Neural cell (in vitro differentiated cells): Measurements from ENCODE around the gene ZBTB17. TPM values are rescaled to one million over a fixed set of nuclear protein-coding genes. Genes with fewer than 3 reads are reported as not detected.

ENCODE experiments used
- H2AFZ ChIP-seq: fragments of 200-600, 300-800 bp; sonication (generic), shearing (Covaris generic); 2 replicates; pipeline ENCODE4 v1.6.0; 2014; ENCODE audit warnings: low read depth, mild to moderate bottlenecking, antibody characterized with exemption, low read length, moderate library complexity
- H3F3A ChIP-seq: fragments of 200-600 bp; shearing (Covaris generic); 2 replicates; pipeline ENCODE4 v1.6.1; 2016; ENCODE audit warnings: mild to moderate bottlenecking, moderate library complexity, mixed read lengths, antibody characterized with exemption, low read length; ENCODE audit not compliant: insufficient read depth, poor library complexity, severe bottlenecking
- H3K27ac ChIP-seq: fragments of 200-600, 300-800 bp; sonication (generic), shearing (Covaris generic); 2 replicates; pipeline ENCODE4 v1.5.1; 2014; ENCODE audit warnings: mild to moderate bottlenecking, low read length, moderate library complexity
- H3K27me3 ChIP-seq: fragments of 300-800, 200-600 bp; sonication (generic), shearing (Covaris generic); 2 replicates; pipeline ENCODE4 v1.6.0; 2014; ENCODE audit warnings: mild to moderate bottlenecking, low read depth, low read length, moderate library complexity; ENCODE audit not compliant: insufficient read depth
- H3K36me3 ChIP-seq: fragments of 300-800, 200-600 bp; sonication (generic), shearing (Covaris generic); 2 replicates; pipeline ENCODE4 v1.5.1; 2014; ENCODE audit warnings: mild to moderate bottlenecking, antibody characterized with exemption, low read length, moderate library complexity; ENCODE audit not compliant: insufficient read depth
- H3K4me2 ChIP-seq: fragments of 300-800, 200-600 bp; sonication (generic), shearing (Covaris generic); 2 replicates; pipeline ENCODE4 v1.6.0; 2014; ENCODE audit warnings: mild to moderate bottlenecking, low read length
- H3K4me3 ChIP-seq: fragments of 300-800, 200-600 bp; sonication (generic), shearing (Covaris generic); 2 replicates; pipeline ENCODE4 v1.5.1; 2014; ENCODE audit warnings: mild to moderate bottlenecking, low read length, moderate library complexity
- H3K79me2 ChIP-seq: fragments of 200-600 bp; shearing (Covaris generic); replicated peaks from 2 replicates; pipeline ENCODE4 v1.6.0; 2014; ENCODE audit warnings: mild to moderate bottlenecking, low read length, moderate library complexity; ENCODE audit not compliant: insufficient read depth
- H3K9ac ChIP-seq: fragments of 300-800, 200-600 bp; sonication (generic), shearing (Covaris generic); 2 replicates; pipeline ENCODE4 v1.6.1; 2016; ENCODE audit warnings: mild to moderate bottlenecking, low read length, mixed read lengths
- H3K9me2 ChIP-seq: fragments of 200-600 bp; shearing (Covaris generic); 2 replicates; pipeline ENCODE4 v1.6.1; 2016; ENCODE audit warnings: mild to moderate bottlenecking, low read length, mixed read lengths; ENCODE audit not compliant: insufficient read depth
- H3K9me3 ChIP-seq: fragments of 200-600, 300-800 bp; sonication (generic), shearing (Covaris generic); 2 replicates; pipeline ENCODE4 v1.6.1; 2016; ENCODE audit warnings: mild to moderate bottlenecking, mixed run types, low read length, moderate library complexity, mixed read lengths
- H4K20me1 ChIP-seq: fragments of 200-600 bp; shearing (Covaris generic); 2 replicates; pipeline ENCODE4 v1.6.1; 2016; ENCODE audit warnings: mild to moderate bottlenecking, mixed run types; ENCODE audit not compliant: insufficient read depth
- EP300 ChIP-seq: fragments of 450-650 bp; conservative IDR thresholded peaks from 2 replicates; pipeline ENCODE4 v1.6.1; 2014; ENCODE audit warnings: antibody characterized with exemption, mild to moderate bottlenecking, moderate library complexity; ENCODE audit not compliant: poor library complexity, severe bottlenecking
- EZH2 ChIP-seq: fragments of 200-600, 300-800 bp; shearing (Covaris generic), sonication (generic); IDR thresholded peaks from 2 replicates; pipeline ENCODE4 v1.6.1; 2014; ENCODE audit warnings: antibody characterized with exemption, low read length, borderline replicate concordance, mild to moderate bottlenecking; ENCODE audit not compliant: insufficient read depth, poor library complexity, severe bottlenecking
- MXI1 ChIP-seq: fragments of 450-650 bp; conservative IDR thresholded peaks from 2 replicates; pipeline ENCODE4 v1.6.1; 2014; ENCODE audit warnings: antibody characterized with exemption, mild to moderate bottlenecking; ENCODE audit not compliant: poor library complexity, severe bottlenecking
- POLR2AphosphoS5 ChIP-seq: IDR thresholded peaks from 2 replicates; pipeline ENCODE4 v1.6.1; 2012
- RAD21 ChIP-seq: fragments of 450-650 bp; conservative IDR thresholded peaks from 2 replicates; pipeline ENCODE4 v1.6.1; 2014; ENCODE audit warnings: antibody characterized with exemption, mild to moderate bottlenecking, moderate library complexity
- SMC3 ChIP-seq: fragments of 450-650 bp; conservative IDR thresholded peaks from 2 replicates; pipeline ENCODE4 v1.6.1; 2014; ENCODE audit warnings: antibody characterized with exemption, mild to moderate bottlenecking, moderate library complexity; ENCODE audit not compliant: poor library complexity
- TAF1 ChIP-seq: IDR thresholded peaks from 2 replicates; pipeline ENCODE4 v1.6.1; 2012; ENCODE audit warnings: low read depth
- polyA plus RNA-seq: library from polyadenylated mRNA; depleted of rRNA; stranded (reverse); fragments of >200 nt; gene quantifications from 2 replicates; pipeline ENCODE4 v1.2.3, GENCODE V29; 2014
- TF ChIP-seq, protein P1 (sequence below): IDR thresholded peaks from 2 replicates; pipeline ENCODE4 v1.6.1; 2012; ENCODE audit warnings: borderline replicate concordance
- TF ChIP-seq, protein P2 (sequence below): fragments of 450-650 bp; IDR thresholded peaks from 2 replicates; pipeline ENCODE4 v1.5.1; 2014; ENCODE audit warnings: antibody characterized with exemption, mild to moderate bottlenecking, moderate library complexity; ENCODE audit not compliant: poor library complexity, severe bottlenecking

The ZBTB17 gene
- polyA plus RNA-seq, 1 donor from 2014 or later = 114 TPM

DNA sequence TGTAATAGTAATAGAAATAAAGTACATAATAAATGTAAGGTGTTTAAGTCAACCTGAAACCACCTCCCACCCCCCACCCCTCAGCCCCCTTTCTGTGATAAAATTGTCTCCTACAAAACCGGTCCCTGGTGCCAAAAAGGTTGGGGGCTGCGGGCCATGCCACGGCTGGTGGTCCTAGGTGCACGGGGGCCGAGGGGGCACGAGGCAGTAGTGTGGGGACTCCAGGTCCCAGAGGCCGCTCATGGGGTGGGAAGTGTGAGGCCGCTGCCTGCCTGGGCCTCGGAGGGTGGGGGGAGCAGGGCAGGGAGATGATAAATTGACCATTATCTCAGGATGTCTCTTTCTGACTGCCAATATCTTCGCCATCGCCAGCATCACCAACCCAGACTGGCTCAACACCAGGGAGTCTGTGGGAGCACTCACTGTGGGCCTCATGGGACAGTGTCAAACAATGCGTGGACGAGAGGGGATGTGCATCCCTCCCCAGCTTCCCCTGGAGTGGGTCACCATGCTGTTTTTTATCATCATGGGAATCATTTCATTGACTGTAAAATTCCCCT lies 6.5 kb downstream of the ZBTB17 start:
- H2AFZ ChIP-seq = no peak overlapping the region
- H3K27ac ChIP-seq = no peak overlapping the region
- H3K4me3 ChIP-seq = no peak overlapping the region
- no peaks in the 10 kb centered on the region for H3K9me2 ChIP-seq
- H3F3A ChIP-seq = no peaks in the 10 kb centered on the region
- peaks cover 3% of the 10 kb centered on the region for H4K20me1 ChIP-seq
- no peak overlapping the region for H3K4me2 ChIP-seq
- no peak overlapping the region for H3K9ac ChIP-seq
- H3K79me2 ChIP-seq = peaks cover 51% of the 10 kb centered on the region
- peaks cover 23% of the 10 kb centered on the region for H3K36me3 ChIP-seq
- TF ChIP-seq TAF1 = no peak
- no peak for TF ChIP-seq MXI1
- TF ChIP-seq, protein P1, sequence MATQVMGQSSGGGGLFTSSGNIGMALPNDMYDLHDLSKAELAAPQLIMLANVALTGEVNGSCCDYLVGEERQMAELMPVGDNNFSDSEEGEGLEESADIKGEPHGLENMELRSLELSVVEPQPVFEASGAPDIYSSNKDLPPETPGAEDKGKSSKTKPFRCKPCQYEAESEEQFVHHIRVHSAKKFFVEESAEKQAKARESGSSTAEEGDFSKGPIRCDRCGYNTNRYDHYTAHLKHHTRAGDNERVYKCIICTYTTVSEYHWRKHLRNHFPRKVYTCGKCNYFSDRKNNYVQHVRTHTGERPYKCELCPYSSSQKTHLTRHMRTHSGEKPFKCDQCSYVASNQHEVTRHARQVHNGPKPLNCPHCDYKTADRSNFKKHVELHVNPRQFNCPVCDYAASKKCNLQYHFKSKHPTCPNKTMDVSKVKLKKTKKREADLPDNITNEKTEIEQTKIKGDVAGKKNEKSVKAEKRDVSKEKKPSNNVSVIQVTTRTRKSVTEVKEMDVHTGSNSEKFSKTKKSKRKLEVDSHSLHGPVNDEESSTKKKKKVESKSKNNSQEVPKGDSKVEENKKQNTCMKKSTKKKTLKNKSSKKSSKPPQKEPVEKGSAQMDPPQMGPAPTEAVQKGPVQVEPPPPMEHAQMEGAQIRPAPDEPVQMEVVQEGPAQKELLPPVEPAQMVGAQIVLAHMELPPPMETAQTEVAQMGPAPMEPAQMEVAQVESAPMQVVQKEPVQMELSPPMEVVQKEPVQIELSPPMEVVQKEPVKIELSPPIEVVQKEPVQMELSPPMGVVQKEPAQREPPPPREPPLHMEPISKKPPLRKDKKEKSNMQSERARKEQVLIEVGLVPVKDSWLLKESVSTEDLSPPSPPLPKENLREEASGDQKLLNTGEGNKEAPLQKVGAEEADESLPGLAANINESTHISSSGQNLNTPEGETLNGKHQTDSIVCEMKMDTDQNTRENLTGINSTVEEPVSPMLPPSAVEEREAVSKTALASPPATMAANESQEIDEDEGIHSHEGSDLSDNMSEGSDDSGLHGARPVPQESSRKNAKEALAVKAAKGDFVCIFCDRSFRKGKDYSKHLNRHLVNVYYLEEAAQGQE = no peak
- TF ChIP-seq POLR2AphosphoS5 = no peak
- TF ChIP-seq EZH2 = no peak
- no peak for TF ChIP-seq RAD21
- TF ChIP-seq, protein P2, sequence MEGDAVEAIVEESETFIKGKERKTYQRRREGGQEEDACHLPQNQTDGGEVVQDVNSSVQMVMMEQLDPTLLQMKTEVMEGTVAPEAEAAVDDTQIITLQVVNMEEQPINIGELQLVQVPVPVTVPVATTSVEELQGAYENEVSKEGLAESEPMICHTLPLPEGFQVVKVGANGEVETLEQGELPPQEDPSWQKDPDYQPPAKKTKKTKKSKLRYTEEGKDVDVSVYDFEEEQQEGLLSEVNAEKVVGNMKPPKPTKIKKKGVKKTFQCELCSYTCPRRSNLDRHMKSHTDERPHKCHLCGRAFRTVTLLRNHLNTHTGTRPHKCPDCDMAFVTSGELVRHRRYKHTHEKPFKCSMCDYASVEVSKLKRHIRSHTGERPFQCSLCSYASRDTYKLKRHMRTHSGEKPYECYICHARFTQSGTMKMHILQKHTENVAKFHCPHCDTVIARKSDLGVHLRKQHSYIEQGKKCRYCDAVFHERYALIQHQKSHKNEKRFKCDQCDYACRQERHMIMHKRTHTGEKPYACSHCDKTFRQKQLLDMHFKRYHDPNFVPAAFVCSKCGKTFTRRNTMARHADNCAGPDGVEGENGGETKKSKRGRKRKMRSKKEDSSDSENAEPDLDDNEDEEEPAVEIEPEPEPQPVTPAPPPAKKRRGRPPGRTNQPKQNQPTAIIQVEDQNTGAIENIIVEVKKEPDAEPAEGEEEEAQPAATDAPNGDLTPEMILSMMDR = no peak
- H3K9me3 ChIP-seq = peaks cover 4% of the 10 kb centered on the region
- no peaks in the 10 kb centered on the region for H3K27me3 ChIP-seq

DNA sequence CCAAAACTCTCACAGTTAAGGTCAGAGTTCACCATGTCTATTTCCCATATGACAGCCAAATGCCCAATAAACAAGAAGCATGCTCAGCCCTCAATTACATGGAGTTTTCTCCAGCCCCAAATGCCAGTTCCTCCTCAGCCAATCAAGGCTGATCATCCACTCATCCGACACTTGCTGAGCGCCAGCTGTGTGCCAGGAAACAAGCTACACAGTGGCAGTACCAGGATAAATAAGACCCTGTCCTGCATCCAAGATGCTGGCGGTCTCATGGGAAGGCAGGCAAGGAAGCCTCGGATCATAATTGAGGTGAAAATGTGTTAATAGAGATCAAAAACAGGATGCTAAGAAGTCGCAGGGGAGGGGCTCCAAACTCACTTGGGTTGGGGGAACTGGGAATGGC lies 7.7 kb downstream of the ZBTB17 start:
- Histone ChIP-seq H3K4me2 (no peak overlapping the region), H3K9me2 (no peaks in the 10 kb centered on the region), H3F3A (no peaks in the 10 kb centered on the region), H3K9me3 (peaks cover 4% of the 10 kb centered on the region), H3K79me2 (peaks cover 39% of the 10 kb centered on the region), H3K9ac (no peak overlapping the region), H3K36me3 (peaks cover 23% of the 10 kb centered on the region), H3K4me3 (no peak overlapping the region), H3K27ac (no peak overlapping the region), H4K20me1 (peaks cover 3% of the 10 kb centered on the region), H2AFZ (no peak overlapping the region), H3K27me3 (no peaks in the 10 kb centered on the region)
- no peak for TF ChIP-seq MXI1
- TF ChIP-seq, protein P1 = no peak
- no peak for TF ChIP-seq POLR2AphosphoS5
- TF ChIP-seq TAF1 = no peak
- no peak for TF ChIP-seq EP300
- TF ChIP-seq, protein P2 = no peak
- TF ChIP-seq SMC3 = no peak
- no peak for TF ChIP-seq EZH2
- no peak for TF ChIP-seq RAD21
